ENCODE measurements around the gene PTGR3.

The PTGR3 gene

GRCh38 chr18:75168619-75169018 is 40.3 kb downstream of the PTGR3 start:
- DNase-seq, result no peak

- no peak for DNase-seq
Observed at GRCh38 chr18:75167759-75168618, 41.0 kb downstream of the PTGR3 start.

- no peak for DNase-seq
Observed at GRCh38 chr18:75167137-75167536, 41.8 kb downstream of the PTGR3 start.

GRCh38 chr18:75165926-75166325 is 43.0 kb downstream of the PTGR3 start:
- DNase-seq, result no peak

GRCh38 chr18:75164479-75164878 is 44.5 kb downstream of the PTGR3 start:
- no peak for DNase-seq

GRCh38 chr18:75163736-75164135 is 45.2 kb downstream of the PTGR3 start:
- DNase-seq, result no peak

- no peak for DNase-seq
Observed at GRCh38 chr18:75162978-75163377, 46.0 kb downstream of the PTGR3 start.

GRCh38 chr18:75162467-75162866 is 46.5 kb downstream of the PTGR3 start:
- no peak for DNase-seq

- no peak for DNase-seq
Observed at GRCh38 chr18:75161256-75162028, 47.5 kb downstream of the PTGR3 start.

- no peak for DNase-seq
Observed at GRCh38 chr18:75160364-75160763, 48.6 kb downstream of the PTGR3 start.

- DNase-seq, result no peak
Observed at GRCh38 chr18:75159646-75160356, 49.1 kb downstream of the PTGR3 start.

GRCh38 chr18:75159238-75159518 is 49.8 kb downstream of the PTGR3 start:
- no peak for DNase-seq
